ENCODE data around the gene KCNV2. TPM values are rescaled to one million over a fixed set of nuclear protein-coding genes. Genes with fewer than 3 reads are reported as not detected.

Gene KCNV2
- not detected in 2 replicates for total RNA-seq (ENCODE audit: low replicate concordance)

DNA sequence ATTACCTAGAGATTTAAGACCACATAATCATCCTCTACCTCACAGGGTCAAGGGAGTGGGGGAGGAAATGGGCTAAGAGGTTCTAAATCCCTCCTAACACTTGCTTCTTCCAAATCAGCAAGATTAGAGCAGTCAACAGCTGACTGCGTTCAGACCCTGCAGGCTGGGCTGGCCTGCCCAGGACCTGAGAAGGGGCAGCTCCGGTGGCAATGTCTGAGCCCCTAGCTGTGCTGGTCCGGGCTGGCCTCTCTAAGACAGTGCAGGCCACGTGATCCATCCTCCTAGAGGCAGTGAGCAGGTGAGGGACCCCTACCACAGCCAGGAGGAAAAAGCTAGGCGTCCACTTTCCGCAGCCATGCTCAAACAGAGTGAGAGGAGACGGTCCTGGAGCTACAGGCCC, at the start of gene KCNV2:
Gene KCNV2, plus strand, starts transcription at position 126 of the 400 bp plus-strand sequence. Its CDS starts 230 bp downstream, at position 356.
- H3K27ac Mint-ChIP-seq = peak within 1 kb of the TSS; percentile 59

DNA sequence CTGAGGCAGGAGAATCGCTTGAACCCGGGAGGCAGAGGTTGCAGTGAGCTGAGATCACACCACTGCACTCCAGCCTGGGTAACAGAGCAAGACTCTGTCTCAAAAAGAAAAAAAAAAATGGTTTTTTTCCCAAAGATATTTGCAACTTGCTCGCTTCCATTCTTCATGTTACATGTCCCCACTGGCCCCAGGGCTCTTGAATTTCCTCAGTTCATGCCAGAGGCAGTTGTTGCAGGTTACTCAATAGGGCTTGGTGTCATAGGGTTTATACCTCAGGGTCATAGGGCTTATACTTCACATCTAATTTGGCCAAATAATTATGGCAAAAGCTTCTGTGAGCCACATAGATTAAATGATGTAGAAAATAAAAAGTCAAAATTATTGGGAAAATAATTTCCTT, 44.1 kb upstream of the KCNV2 start:
- no peak overlapping the region for H2AFZ ChIP-seq (replicated peaks)
- TF ChIP-seq EZH2phosphoT487 (IDR thresholded peaks at IDR 0.05) = no peak
- TF ChIP-seq EZH2 (IDR thresholded peaks at IDR 0.05) = no peak
- TF ChIP-seq CTCF (IDR thresholded peaks at IDR 0.05) = no peak
- H3K27me3 ChIP-seq = no peaks in the 10 kb centered on the region
- H3K36me3 Mint-ChIP-seq = no peaks in the 10 kb centered on the region
- H3K27ac ChIP-seq = no peak overlapping the region
- no peaks in the 10 kb centered on the region for H4K20me1 ChIP-seq (ENCODE audit: low read depth)
- no peaks in the 10 kb centered on the region for H3K79me2 ChIP-seq (ENCODE audit: low read depth)
- no peak overlapping the region for H3K4me3 Mint-ChIP-seq
- no peaks in the 10 kb centered on the region for H3K4me1 Mint-ChIP-seq
- H3K36me3 ChIP-seq = no peaks in the 10 kb centered on the region
- no peak overlapping the region for H3K4me2 ChIP-seq
- no peak for DNase-seq (ENCODE audit: low spot score)
- H3K4me3 ChIP-seq = no peak overlapping the region
- H3K4me1 ChIP-seq = no peaks in the 10 kb centered on the region
- no peak overlapping the region for H3K27ac Mint-ChIP-seq
- H3F3A ChIP-seq (ENCODE audit: low read depth) = no peaks in the 10 kb centered on the region
- no peaks in the 10 kb centered on the region for H3K27me3 Mint-ChIP-seq (ENCODE audit: insufficient read depth, low read depth)
- no peak overlapping the region for H3K9ac ChIP-seq
- no peaks in the 10 kb centered on the region for H3K9me3 Mint-ChIP-seq
- no peaks in the 10 kb centered on the region for H3K9me3 ChIP-seq (ENCODE audit: low read depth)

More for the DNA sequence above, at the start of gene KCNV2:
- peaks cover 9% of the 10 kb centered on the region for H3K4me1 Mint-ChIP-seq
- Histone ChIP-seq H3K36me3 (no peaks in the 10 kb centered on the region), H4K20me1 (ENCODE audit: low read depth) (no peaks in the 10 kb centered on the region), H3K9ac (no peak within 1 kb of the TSS), H3F3A (ENCODE audit: low read depth) (no peaks in the 10 kb centered on the region), H3K27ac (no peak within 1 kb of the TSS), H3K4me1 (no peaks in the 10 kb centered on the region), H2AFZ (replicated peaks) (no peak within 1 kb of the TSS), H3K27me3 (no peaks in the 10 kb centered on the region), H3K4me2 (no peak within 1 kb of the TSS), H3K9me3 (ENCODE audit: low read depth) (no peaks in the 10 kb centered on the region), H3K4me3 (no peak within 1 kb of the TSS), H3K79me2 (ENCODE audit: low read depth) (no peaks in the 10 kb centered on the region)
- H3K36me3 Mint-ChIP-seq = peaks cover 17% of the 10 kb centered on the region
- peaks cover 3% of the 10 kb centered on the region for H3K9me3 Mint-ChIP-seq
- no peak within 1 kb of the TSS for H3K4me3 Mint-ChIP-seq
- no peak for TF ChIP-seq EZH2 (IDR thresholded peaks at IDR 0.05)
- no peak for TF ChIP-seq CTCF (IDR thresholded peaks at IDR 0.05)
- TF ChIP-seq EZH2phosphoT487 (IDR thresholded peaks at IDR 0.05) = no peak
- no peaks in the 10 kb centered on the region for H3K27me3 Mint-ChIP-seq (ENCODE audit: insufficient read depth, low read depth)
- no peak for DNase-seq (ENCODE audit: low spot score)

- Histone ChIP-seq H3K27ac (no peak overlapping the region), H3K4me2 (no peak overlapping the region), H3K4me3 (no peak overlapping the region), H3K4me1 (no peaks in the 10 kb centered on the region), H3K27me3 (no peaks in the 10 kb centered on the region), H4K20me1 (ENCODE audit: low read depth) (no peaks in the 10 kb centered on the region), H2AFZ (replicated peaks) (no peak overlapping the region), H3K9ac (no peak overlapping the region), H3K79me2 (ENCODE audit: low read depth) (no peaks in the 10 kb centered on the region), H3K9me3 (ENCODE audit: low read depth) (no peaks in the 10 kb centered on the region), H3F3A (ENCODE audit: low read depth) (no peaks in the 10 kb centered on the region), H3K36me3 (no peaks in the 10 kb centered on the region)
- TF ChIP-seq CTCF (IDR thresholded peaks at IDR 0.05) (no peak), EZH2 (IDR thresholded peaks at IDR 0.05) (no peak), EZH2phosphoT487 (IDR thresholded peaks at IDR 0.05) (no peak)
- no peaks in the 10 kb centered on the region for H3K9me3 Mint-ChIP-seq
- no peaks in the 10 kb centered on the region for H3K4me1 Mint-ChIP-seq
- no peak for DNase-seq (ENCODE audit: low spot score)
- no peak overlapping the region for H3K4me3 Mint-ChIP-seq
- no peak overlapping the region for H3K27ac Mint-ChIP-seq
- H3K36me3 Mint-ChIP-seq = no peaks in the 10 kb centered on the region
- no peaks in the 10 kb centered on the region for H3K27me3 Mint-ChIP-seq (ENCODE audit: insufficient read depth, low read depth)
Measured at GRCh38 chr9:2674141-2674824, 43.0 kb upstream of the KCNV2 start.
